Activated naive CD8-positive, alpha-beta T cell treated with anti-CD3 and anti-CD28 coated beads, Interleukin-2, amount 50 U/mL, for 16 hours (primary cell): ENCODE results near the gene ZMIZ1.
A peak's percentile ranks its signal among the peaks of the same experiment; 100 is the strongest.

ENCODE experiments used
- DNase-seq: peaks from one replicate; pipeline ENCODE4 v3.0.0-alpha.2; 2020; ENCODE audit warnings: low read depth, low spot score

ZMIZ1 gene

DNA sequence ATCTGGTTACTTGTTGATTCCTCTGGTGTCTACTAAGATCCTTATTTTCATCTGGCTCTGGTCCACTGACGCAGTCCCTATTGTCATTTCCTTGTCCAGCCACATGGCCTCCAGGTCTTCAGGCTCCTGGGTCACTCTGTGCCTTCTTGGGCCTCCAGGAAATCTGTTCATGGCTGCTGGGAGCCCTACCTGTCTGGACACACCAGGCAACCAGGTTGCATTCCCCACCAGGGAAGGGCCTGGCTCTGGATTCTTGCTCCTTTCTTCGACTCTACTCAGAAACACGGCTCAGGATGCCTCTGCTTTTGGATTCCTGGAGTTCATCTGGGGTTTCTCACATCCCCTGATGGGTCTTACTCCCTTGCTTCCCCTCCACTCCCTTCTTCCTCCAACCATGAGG, 270.5 kb downstream of the ZMIZ1 start:
- DNase-seq = no peak

GRCh38 chr10:79340646-79341244, 272.0 kb downstream of the ZMIZ1 start:
- no peak for DNase-seq

DNA sequence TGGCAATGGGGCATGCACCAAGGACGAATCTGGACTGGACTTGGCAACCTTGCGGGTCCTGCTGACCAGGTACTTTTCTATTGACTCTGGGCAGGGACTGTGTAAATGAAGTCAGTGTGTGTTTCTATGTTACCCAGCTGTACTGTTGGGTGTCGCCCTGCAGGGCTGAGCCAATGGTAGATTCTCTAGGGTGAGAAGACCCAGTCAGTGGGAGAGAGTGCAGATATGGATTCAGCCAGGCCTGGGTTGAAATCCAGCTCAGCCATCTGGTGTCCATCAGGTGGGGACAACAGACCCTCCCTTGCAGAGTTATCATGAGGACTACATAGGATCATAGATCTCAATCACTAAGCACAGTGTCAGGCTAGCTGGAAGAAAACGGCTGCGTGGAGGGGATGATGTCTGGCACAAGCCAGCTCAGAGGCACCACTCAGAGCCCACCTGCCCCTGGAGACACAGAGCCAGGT, 273.6 kb downstream of the ZMIZ1 start:
- no peak for DNase-seq

DNA sequence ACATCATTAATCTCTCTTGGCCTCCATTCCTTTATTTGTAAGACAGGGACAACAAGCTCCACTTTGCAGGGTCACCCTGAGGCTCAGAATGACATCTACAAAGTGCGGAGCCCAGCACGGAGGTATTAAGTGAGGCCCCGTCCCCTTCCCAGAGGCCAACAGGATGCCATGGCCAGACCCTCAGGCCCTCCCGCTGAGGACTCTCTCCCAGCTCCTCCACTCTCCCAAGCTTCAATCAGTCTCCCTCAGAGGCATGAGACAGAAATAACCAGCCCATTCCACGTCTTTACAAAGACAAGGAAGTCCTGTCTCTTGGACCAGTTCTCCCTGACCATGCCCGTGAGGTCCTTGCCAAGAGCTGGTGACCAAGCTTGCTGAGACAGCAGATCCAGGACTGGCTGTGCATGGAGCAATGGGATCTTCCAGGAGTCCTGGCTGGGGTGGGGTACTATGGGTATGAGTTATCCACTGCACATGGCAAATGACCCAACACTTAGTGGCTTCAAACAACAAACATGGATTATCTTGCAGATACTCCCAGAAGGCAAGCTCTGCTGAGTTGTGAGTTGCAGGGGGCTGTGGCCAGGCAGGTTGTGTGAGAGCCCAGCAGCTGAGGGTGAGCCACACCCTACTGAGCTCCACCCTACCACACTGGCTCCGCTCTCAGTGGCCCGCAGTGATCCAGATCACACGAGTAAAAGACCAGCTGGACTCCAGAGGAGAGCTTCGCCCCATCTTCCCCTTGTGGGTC, 274.2 kb downstream of the ZMIZ1 start:
- no peak for DNase-seq

DNA sequence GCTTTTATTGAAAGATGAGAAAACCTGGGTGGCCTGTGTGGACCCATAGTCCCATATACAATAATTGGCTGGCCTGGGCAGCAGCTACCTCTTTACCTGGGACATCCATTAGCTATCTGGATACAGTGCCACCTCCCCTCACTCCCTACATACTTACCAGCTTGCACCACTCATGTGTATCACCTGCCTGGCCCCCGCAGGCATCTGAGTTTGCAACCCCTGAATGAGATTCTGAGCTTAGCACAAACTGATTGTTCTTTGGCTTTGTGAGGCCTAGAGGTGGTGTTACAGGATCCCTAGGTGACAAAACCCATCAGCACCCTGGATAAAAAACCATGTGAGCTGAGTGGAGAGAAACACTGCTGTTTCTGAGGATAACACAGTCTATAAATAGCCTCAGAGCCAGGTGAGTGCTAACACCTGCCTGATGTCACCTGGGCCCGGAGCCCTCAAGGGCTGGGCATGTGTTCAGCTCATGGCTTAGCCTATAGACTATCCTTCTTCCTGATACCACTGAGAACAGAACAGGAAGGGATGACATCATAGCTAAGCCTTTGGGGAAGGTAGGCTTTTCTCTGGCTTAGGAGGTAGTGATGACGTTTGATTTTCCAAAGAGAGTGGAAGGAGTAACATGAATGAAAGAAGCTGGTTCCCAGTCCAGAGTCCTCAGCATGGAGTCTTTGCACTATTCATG, 275.9 kb downstream of the ZMIZ1 start:
- DNase-seq = no peak

DNA sequence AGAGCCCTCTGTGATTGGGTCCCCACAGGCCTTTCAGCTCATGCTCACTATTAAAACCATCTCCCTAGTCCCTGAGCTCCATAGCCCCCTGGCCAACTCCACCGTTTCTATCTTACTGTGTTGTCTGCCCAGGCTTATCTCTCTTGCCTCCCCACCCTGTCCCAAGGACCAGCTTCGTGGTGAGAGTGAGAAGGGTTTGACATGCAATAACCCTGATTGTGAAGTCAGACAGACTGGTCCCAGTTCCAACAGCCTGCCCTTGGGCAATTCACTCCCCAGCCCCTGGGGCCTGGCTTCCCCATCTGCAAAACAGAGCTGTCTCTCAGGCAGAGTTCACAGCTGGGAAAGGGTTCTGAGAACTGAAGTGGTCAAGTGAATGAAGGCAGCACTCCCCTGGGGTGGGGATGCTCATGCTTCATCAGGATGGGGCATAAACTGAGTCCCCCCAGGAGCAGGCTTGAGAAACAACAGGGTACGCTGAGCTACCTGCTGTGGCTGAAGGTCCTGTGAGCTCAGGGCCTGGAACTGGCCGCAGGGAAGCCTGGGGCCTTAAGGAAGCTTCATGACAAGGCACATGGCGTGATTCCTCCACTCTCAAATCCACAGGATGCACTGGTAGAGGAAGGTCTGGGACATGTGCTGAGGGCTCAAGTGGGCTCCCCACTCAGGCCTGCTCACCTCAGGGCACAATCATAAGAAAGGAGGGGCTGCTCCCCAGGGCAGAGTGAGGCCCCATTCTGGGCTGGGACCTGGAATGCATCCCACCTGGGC, 276.7 kb downstream of the ZMIZ1 start:
- no peak for DNase-seq

DNA sequence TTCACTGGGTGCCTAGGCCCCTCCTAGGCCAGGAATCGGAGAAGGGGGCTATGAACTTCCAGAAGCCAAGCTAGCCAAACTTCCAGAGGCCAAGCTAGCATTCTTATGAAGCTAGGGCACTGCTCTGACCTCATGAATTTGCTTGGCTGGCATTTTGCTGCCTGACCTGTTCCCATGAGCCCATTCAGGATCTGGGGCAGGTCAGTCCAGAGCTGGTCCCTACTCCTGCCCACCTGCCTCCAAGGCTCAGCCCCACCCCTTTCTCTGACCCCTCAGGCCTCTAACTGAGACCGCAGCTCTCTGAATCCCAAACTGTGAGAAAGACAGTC, 277.2 kb downstream of the ZMIZ1 start:
- DNase-seq = no peak

DNA sequence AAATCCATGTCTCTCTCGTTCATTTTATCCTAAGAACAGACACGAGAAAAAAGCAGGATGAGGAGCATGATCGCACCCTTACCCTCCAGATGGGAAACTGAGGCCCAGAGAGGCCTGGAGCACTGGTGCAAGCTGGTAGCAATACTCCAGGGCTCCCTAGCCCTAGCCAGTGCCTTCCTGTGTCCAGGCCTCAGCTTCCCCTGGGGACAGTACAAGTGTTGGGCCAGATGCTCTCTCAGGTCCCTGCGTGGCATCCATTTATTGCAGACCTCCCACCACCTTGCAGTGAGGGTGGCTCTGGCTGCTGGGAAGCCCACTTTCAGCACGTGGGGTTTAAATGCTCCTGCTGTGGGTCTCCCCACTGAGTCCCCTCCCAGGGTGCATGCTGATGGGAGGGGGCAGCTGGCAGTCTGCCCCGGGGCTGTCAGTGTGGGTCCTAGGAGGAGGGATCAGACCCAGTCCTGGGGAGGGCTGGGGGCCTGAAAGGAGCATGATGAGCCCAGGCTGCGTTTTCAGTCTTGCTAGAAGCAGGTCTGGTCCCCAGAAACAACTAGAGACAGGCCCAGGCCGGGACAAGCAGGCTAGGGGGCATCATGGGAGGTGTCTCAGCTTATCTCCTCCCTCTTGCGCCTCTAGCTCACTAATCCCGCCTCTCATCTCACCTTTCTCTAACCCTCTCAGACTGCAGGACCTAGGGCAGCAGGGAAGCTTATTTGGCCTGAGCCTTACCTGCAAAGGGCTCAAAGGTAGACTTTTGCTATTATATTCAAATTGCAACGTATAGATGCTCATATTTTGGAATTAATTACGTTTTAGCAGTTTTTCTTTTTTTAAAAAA, 277.8 kb downstream of the ZMIZ1 start:
- no peak for DNase-seq

DNA sequence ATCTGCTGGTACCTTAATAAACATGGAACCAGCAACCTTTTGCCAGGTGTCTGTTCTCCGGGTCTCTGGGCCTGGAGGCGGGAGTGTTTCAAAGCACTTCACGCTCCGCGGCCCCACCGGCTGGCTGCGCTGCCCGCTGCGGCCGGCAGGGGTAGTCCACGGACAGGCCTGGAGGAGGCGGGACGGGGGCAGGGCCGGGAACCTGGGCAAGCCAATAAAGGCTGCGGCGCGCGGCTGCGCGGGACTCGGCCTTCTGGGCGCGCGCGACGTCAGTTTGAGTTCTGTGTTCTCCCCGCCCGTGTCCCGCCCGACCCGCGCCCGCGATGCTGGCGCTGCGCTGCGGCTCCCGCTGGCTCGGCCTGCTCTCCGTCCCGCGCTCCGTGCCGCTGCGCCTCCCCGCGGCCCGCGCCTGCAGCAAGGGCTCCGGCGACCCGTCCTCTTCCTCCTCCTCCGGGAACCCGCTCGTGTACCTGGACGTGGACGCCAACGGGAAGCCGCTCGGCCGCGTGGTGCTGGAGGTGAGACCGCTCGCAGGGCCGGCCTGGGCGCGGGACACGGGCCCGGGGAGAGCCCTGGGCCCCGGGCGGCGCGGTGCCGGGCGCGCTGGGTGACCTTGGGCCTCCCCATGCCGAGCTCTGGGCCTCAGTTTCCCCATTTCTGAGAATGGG, 278.6 kb downstream of the ZMIZ1 start, which contains the start of gene PPIF:
Gene PPIF, plus strand, starts transcription at position 244 of the 668 bp plus-strand sequence. Its CDS starts 80 bp downstream, at position 324.
- peak; percentile 87 for DNase-seq

- DNase-seq = peak; percentile 67
These were observed 279.3 kb downstream of the ZMIZ1 start for GRCh38 chr10:79347894-79348639.

DNA sequence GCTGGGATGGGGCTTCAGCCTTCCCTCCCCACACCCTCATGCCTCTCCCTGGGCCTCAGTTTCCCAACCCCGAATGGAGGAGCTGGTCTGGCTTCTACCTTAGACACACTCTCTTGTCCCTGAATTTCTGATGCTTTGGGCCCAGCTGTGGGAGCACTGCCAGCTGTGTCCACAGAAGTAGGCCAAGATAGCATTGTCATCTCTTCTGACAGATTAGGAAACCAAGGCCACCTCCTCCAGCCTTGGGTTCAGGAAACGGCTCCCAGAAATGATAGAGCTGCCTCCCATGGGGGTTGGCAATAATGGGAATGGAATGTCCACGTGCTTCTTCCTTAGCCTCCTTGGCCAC, 279.8 kb downstream of the ZMIZ1 start:
- no peak for DNase-seq

- no peak for DNase-seq
These were observed 280.3 kb downstream of the ZMIZ1 start for GRCh38 chr10:79349072-79349491.

DNA sequence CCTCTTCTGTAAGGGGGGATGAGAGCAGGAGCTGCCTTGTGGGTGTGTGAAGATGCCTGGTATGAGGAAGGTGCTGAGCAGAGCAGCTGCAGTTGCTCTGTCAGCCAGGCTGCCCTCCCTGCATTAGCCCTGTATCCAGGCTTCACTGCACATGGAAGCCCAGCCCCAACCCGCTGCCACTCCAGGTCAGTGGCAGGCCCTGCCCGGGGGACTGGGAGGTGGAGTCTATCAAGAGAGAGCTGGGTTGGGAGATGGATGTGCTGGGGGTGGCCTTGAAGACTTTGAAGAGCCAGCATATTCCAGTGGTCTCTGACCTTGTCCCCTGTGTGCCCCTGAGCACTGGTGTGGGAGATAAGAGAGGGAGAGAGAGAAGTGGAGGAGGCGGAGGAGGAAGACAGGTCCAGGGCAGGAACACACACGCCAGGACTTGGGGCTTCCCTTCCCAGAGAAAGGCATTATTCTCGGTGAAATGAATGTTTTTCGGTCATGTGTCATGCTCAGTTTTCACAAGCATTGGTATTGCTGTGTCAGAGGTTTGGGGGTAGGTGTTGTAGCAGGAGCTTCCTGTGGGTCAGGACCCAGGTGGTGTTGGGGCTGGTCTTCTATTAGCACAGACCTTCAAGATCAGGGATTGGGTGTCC, 281.1 kb downstream of the ZMIZ1 start:
- no peak for DNase-seq

DNA sequence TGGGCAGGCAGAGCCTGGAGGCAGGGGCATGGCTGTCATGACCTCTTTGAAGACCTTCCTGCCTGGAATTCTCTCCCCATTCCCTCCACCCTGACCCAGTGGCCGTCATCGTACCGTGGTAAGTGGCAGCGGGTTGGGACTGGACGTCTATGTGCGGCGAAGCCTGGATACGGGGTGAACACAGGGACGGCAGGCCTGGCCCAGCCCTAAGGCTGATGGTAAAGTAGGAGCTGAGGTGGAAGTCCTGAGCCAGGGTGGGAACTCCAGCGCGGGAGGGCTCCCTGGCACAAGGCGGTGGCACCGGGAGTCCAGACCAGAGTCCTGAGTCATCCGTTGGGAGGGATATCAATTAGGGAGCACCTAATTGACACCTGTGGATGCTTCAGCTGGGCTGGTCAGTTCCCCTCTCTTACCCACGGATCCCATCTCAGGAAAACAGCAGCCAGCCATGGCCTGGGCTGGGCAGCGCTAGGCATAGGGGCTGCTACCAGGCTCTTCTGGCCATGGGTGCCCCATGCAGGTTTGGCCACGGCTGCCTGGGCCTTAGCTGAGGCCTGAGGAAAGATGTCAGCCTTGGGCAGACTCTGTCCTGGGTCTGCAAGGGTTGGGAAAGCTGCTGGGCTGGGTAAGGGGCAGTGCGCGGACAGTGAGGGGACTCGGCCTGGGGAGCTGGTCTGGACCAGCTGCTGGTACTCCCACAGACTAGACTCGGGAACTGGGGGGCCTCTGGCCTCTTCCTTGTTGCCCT, 281.8 kb downstream of the ZMIZ1 start:
- no peak for DNase-seq

DNA sequence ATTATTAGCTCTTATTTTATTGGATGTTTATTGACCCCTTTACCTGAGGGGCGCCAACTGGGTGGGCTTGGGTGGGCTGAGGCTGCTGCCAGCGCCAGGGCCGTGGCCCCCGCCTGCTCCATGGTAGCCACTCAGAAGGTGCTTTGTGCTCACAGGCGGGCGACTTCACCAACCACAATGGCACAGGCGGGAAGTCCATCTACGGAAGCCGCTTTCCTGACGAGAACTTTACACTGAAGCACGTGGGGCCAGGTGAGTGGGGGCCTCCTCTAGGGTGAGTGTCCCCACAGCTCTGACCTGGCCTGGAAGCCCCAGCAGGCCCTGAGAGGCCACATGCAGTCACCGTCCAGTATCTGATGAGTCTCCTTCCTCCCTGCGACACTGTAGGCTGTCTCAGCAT, 282.6 kb downstream of the ZMIZ1 start:
- no peak for DNase-seq

DNA sequence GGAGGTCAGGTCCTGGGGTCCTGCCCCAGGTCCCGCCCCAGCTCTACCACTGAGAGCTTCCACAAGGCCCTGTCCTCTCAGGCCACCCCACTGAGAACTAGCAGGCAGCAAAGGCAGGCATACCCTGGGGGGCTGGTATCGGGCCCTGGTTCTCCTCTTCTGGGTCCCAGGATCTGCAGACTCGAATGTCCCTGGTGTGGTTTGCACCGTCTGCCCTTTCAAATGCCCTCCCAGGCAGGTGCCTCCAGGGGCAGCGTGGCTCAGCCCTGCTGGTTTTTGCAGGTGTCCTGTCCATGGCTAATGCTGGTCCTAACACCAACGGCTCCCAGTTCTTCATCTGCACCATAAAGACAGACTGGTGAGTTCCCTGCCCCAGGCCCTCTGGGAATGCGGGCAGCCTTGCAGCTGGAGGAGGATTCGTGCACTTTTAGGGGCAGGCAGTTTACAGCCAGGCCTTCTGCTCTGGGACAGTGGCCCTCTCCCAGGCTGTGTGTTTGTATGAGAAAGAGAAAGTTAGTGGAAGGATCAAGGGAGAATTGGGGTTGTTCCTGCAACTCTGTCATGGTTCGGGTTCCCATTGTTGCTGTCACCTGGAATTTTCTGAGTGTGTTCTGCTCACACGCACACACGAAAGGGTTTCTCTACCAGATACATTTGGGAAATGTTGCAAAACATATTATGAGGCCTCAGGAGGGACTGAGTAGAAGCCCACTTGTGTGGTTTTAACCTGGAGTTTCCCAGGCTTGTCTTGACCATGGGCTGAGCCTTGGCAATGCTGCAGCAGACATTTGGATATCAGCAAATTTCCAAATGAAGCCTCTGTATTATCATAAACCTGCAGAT, 283.5 kb downstream of the ZMIZ1 start:
- no peak for DNase-seq

- no peak for DNase-seq
These were observed 284.2 kb downstream of the ZMIZ1 start for GRCh38 chr10:79353000-79353406.

- no peak for DNase-seq
These were observed 285.0 kb downstream of the ZMIZ1 start for GRCh38 chr10:79353726-79354125.
